Effector CD4-positive, alpha-beta T cell (primary cell): ENCODE data around the gene PDE4B.
"Not testable (repeated sequence)": the region's sequence is repeated elsewhere in the genome, so short reads cannot be mapped to it uniquely, and the experiment has no call there.

Source experiments
- DNase-seq: peaks from one replicate; pipeline ENCODE4 v3.0.0-alpha.2; 2020

PDE4B gene

GRCh38 chr1:65817891-65818290 is 25.2 kb downstream of the PDE4B start:
- no peak for DNase-seq

- no peak for DNase-seq
Observed at GRCh38 chr1:65818966-65819365, 26.3 kb downstream of the PDE4B start.

- no peak for DNase-seq
Observed at GRCh38 chr1:65820983-65821382, 28.3 kb downstream of the PDE4B start.

DNA sequence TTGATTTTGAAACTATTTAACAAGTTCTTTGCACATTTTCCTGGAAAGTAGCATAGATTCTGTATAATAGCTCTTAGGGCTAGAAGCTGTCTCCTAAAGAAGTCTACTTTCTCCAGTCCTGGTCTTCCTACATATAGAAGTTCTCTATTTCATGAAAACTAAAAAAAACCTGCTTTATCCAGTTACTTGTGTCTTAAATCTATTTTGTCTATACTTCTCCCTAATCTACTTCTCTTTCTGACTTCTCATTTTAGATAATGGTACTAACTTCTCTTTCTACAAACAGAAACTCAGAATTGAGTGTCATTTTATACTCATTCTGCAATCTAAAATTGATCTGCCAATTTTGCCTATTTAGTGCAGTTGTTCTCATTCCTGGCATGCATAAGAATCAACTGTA is 28.7 kb downstream of the PDE4B start:
- DNase-seq: no peak

GRCh38 chr1:65824103-65824502 is 31.4 kb downstream of the PDE4B start:
- no peak for DNase-seq

- DNase-seq: no peak
Observed at GRCh38 chr1:65825741-65826140, 33.0 kb downstream of the PDE4B start.

- no peak for DNase-seq
Observed at GRCh38 chr1:65826782-65827181, 34.1 kb downstream of the PDE4B start.

GRCh38 chr1:65827346-65827745 is 34.7 kb downstream of the PDE4B start:
- no peak for DNase-seq

GRCh38 chr1:65830306-65830705 is 37.6 kb downstream of the PDE4B start:
- DNase-seq: no peak

GRCh38 chr1:65832296-65832695 is 39.6 kb downstream of the PDE4B start:
- DNase-seq: no peak

DNA sequence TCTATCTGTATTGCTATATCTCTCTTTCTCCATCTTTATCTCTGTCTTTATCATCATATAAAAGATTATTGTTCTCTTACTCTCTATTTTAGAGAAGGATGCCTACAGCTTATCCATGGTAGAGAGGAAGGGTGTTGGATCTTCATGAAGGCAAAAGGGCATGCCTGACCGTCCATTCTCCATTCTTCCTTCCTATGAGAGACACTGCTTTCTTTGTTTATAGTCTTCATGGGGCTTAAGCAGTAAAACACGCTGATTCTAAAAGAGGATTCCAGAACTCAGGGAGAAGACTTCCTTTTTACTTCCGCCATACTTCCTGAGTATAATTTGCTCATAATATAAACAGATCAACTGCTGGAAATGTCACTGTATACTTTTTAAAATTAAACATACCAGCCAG is 44.0 kb downstream of the PDE4B start:
- no peak for DNase-seq

DNA sequence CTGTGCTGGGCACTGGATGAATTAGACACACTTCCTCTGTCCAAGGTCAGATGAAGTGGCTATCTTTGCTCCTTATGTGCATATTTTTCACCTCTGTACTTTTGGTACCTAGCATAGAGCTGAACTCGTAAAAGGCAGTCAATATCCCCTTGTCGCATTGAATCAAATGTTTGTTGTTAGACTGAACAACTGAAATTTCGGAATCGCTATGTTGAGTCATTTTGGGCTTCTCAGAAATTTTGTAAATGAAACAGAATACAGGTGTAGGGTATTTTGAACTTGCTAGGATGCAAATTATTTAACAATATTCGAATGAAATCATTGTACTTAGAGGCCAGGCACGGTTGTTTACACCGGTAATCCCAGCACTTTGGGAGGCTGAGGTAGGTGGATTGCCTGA is 48.0 kb downstream of the PDE4B start:
- DNase-seq: no peak

GRCh38 chr1:65844296-65844695 is 51.6 kb downstream of the PDE4B start:
- DNase-seq: no peak

- DNase-seq: no peak
Observed at GRCh38 chr1:65844821-65845534, 52.3 kb downstream of the PDE4B start.

DNA sequence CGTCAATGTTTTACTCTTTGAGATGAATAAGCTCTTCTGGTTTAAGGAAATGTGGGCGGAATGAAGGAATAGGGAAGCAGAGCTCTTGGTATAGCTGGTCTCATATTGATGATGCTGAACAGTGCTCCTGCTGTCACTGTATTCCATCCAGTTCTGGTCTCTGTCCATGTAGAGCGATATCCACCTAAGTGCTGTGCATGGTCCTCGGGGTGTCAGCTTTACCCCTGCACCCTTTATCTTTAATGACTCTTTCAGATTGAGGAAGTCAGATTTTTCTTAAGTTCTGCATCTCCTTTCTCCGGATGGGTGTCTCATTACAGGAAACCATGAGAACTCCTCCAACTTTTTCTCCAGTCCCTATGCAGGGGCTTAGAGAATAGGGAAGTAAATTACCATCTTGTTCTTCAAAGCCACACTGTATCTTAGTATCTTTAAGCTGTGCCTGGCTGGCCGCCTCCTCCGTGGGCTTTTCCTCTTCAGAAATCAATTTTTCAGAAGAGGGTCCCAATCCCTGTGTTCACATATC is 52.9 kb downstream of the PDE4B start:
- no peak for DNase-seq

GRCh38 chr1:65846866-65847265 is 54.2 kb downstream of the PDE4B start:
- DNase-seq: no peak

DNA sequence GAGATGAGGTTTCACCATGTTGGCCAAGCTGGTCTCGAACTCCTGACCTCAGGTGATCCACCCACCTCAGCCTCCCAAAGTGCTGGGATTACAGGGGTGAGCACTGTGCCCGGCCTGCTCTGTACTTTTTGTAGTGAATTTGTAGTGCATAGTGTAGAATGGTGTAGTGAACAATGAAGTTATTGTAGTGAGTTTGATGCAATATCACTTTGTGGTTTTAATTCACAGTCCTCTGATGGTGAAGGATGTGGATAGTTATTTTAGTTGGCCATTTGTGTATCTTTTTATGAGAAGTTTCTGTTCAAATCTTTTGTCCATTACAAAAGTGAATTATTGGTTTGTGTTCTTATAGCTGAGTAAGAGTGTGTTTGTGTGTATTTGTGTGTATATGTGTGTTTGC is 57.6 kb downstream of the PDE4B start:
- no peak for DNase-seq

DNA sequence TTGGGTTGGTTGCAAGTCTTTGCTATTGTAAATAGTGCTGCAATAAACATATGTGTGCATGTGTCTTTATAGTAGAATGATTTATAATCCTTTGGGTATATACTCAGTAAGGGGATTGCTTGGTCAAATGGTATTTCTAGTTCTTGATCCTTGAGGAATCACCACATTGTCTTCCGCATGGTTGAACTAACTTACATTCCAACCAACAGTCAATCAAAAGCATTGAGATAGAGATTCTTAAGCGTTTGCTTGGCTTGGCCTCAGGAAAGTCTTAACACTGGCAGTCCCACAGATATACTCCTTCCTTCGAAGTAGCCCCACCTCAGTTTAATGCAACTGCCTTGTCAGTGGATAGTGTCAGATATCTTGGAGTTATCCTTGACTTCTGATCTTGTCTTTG is 63.9 kb downstream of the PDE4B start:
- not testable (repeated sequence) for DNase-seq

- DNase-seq: no peak
Observed at GRCh38 chr1:65866439-65866838, 73.7 kb downstream of the PDE4B start.

GRCh38 chr1:65872301-65872700 is 79.6 kb downstream of the PDE4B start:
- no peak for DNase-seq

- DNase-seq: not testable (repeated sequence)
Observed at GRCh38 chr1:65878342-65878741, 85.6 kb downstream of the PDE4B start.

DNA sequence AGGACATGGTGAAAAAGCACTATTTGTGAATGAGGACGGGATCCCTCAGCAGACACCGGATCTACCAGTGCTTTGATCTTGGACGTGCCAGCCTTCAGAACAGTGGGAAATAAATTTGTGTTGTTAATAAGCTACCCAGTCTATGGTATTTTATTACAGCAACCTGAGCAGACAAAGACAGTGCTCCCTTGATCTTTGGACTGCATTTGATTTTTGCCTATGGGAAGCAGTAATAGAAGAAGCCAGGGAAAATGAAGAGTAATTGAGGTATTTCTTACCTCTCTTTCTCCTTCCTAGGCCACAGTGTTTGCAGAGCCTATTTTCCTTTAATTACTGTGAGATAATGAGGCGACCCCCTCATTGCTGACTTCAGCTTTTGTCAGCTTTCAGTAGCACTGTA is 87.9 kb downstream of the PDE4B start:
- no peak for DNase-seq

DNA sequence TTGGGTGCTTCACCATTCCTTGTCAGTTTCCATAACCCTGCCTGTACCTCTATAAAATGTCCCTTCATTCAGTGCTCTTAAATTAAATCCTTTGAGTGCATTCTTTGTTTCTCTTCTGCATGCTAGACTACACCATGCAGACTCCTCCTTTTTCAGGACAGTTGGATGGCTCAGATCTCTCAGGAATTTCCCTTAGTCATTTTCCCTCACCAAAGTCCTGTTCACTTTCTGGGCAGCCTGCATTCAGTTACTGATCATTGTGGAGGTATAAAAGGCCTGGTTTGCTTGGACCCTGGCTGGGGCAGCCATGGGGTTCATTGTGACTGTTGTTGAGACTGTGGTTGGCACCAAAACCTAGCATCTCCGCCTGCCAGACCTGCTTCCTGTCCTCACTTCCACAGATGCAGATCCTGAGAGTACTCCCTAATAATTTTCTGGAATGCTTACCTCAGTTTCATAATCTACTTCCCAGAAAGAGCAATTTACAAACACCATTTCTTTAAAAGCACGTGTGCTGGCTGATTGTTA is 88.4 kb downstream of the PDE4B start:
- DNase-seq: no peak

- no peak for DNase-seq
Observed at GRCh38 chr1:65882076-65882475, 89.4 kb downstream of the PDE4B start.

DNA sequence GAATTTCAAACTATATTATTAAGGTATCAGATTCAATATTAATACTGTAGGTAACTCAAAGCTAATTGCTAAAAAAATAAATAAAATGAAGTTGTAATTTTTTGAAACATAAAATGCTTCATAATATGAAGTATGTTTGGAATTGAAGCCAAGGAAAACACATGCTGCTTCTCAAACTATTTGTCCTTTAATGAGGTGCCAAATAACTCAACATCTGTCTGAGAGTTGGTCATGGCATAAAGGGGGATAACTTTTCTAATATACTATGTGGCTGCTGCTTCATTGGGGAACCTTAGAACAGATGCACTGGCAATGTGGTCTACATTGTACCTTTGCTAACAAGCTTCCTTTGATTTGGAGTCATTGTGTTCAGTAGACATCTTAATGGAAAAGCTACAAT is 96.7 kb downstream of the PDE4B start:
- DNase-seq: no peak
